Spleen (tissue), 11 donors: Measurements from ENCODE around the gene ZYG11B. TPM values are rescaled to one million over a fixed set of nuclear protein-coding genes. Genes with fewer than 3 reads are reported as not detected.

Experiments used
- DNase-seq: peaks from one replicate; pipeline ENCODE4 v3.0.0-alpha.2; 2020
- H3K27ac ChIP-seq, 8 donors: fragments of 200-600 bp; sonication (generic) in 7 of 8; 1 replicate in 4 of 8; 2 replicates in 4 of 8; pipeline versions ENCODE4 v1.5.0 to v1.8.0; 2016 to 2021; ENCODE audit warnings: inconsistent platforms in 4 of 8, mild to moderate bottlenecking in 4 of 8, moderate library complexity in 1 of 8
- H3K27me3 ChIP-seq, 7 donors: fragments of 200-600 bp; sonication (generic) in 6 of 7; replicated peaks in 1 of 7; 1 replicate in 4 of 7; 2 replicates in 3 of 7; pipeline versions ENCODE4 v1.5.0 to v1.8.0; 2016 to 2021; ENCODE audit warnings: inconsistent platforms in 3 of 7, mild to moderate bottlenecking in 1 of 7
- H3K36me3 ChIP-seq, 6 donors: fragments of 200-600 bp; sonication (generic) in 5 of 6; 1 replicate in 4 of 6; 2 replicates in 2 of 6; pipeline versions ENCODE4 v1.5.0 to v1.8.0; 2016 to 2021; ENCODE audit warnings: inconsistent platforms in 2 of 6
- H3K4me1 ChIP-seq, 6 donors: fragments of 200-600 bp; sonication (generic) in 5 of 6; 1 replicate in 3 of 6; 2 replicates in 3 of 6; pipeline versions ENCODE4 v1.5.0 to v1.8.0; 2016 to 2021; ENCODE audit warnings: inconsistent platforms in 3 of 6
- H3K4me3 ChIP-seq, 8 donors: fragments of 200-600 bp; sonication (generic) in 7 of 8; 1 replicate in 4 of 8; 2 replicates in 4 of 8; pipeline versions ENCODE4 v1.5.0 to v1.8.0; 2016 to 2021; ENCODE audit warnings: inconsistent platforms in 4 of 8, mild to moderate bottlenecking in 4 of 8, moderate library complexity in 2 of 8
- H3K9me3 ChIP-seq, 8 donors: fragments of 200-600 bp; sonication (generic) in 7 of 8; 1 replicate in 4 of 8; 2 replicates in 4 of 8; pipeline versions ENCODE4 v1.5.0 to v1.8.0; 2016 to 2021; ENCODE audit warnings: inconsistent platforms in 4 of 8
- CTCF ChIP-seq, 11 experiments: fragments of 200-600 bp in 7 of 11; fragments of 450-650 bp in 4 of 11; sonication (generic) in 4 of 11; IDR thresholded peaks in 8 of 11; conservative IDR thresholded peaks in 3 of 11; 1 replicate in 7 of 11; 2 replicates in 4 of 11; pipeline versions ENCODE4 v1.4.0 to v1.8.0; 2016 to 2021; ENCODE audit warnings: antibody characterized with exemption in 11 of 11, inconsistent platforms in 4 of 11, mild to moderate bottlenecking in 1 of 11
- POLR2A ChIP-seq, 3 donors: fragments of 450-650 bp; IDR thresholded peaks; one replicate each; pipeline ENCODE4 v1.5.1; 2017; ENCODE audit warnings: antibody characterized with exemption in 3 of 3, mild to moderate bottlenecking in 1 of 3
- POLR2AphosphoS5 ChIP-seq, 3 donors: sonication (generic); formaldehyde crosslinking; IDR thresholded peaks; one replicate each; pipeline ENCODE4 v1.5.1; 2017; ENCODE audit warnings: antibody characterized with exemption in 3 of 3
- WGBS, 5 donors: extraction: QIAGEN DNeasy Blood & Tissue Kit in 3 of 5; methylation state at CpG; one replicate each; pipeline versions ENCODE4 v1.1.5 to v1.1.7; 2013 to 2018; 5-methylcytosine and 5-hydroxymethylcytosine counted together
- intact Hi-C: fragments of 100-400 bp; cut with DNase I; formaldehyde crosslinking; loops from one replicate; pipeline ENCODE4 v1.15.0; 2023; ENCODE audit warnings: low total_unique reads
- polyA plus RNA-seq, 3 donors: library from polyadenylated mRNA; stranded (reverse); fragments of 200-250 nt; gene quantifications; one replicate each; pipeline ENCODE4 v1.2.1, GENCODE V29; 2013
- total RNA-seq, 7 donors: library from RNA; depleted of rRNA in 3 of 7; stranded (reverse); fragments of >200 nt in 3 of 7; fragmentation: NEBNext Ultra II Directional in 4 of 7; extraction: Animal tissue kit (Norgen Biotek cat#: 25700) in 4 of 7; gene quantifications; one replicate each; pipeline versions ENCODE4 v1.1.0 to v1.2.1, GENCODE V29; 2016 to 2021
- donor health status: healthy with polysubstance abuse.
- donor health status: DM: no; HTN: no; CAD: no; lungs with moderate emphysema.
- donor health status: DM: no; HTN: no; CAD: no.
- donor health status: Bipolar disorder and iron deficiency.
- donor health status: healthy.
- donor health status: DM: no; HTN: no; CAD: no.
- donor health status: DM: yes; HTN: yes; CAD: no.

ZYG11B gene
- total and polyA plus RNA-seq, 10 donors = 3.0 to 35.5 (median 21.9) TPM

- no peaks in the 10 kb centered on the region for H3K36me3 ChIP-seq
- peaks cover 0 to 6% (median 2%) of the 10 kb centered on the region in 6 donors for H3K4me1 ChIP-seq
- TF ChIP-seq POLR2A (IDR thresholded peaks at IDR 0.05) = no peak
- TF ChIP-seq CTCF (IDR thresholded peaks at IDR 0.05 in 8 of 11, conservative IDR thresholded peaks at IDR 0.05 in 3 of 11) = no peak
- TF ChIP-seq POLR2AphosphoS5 (IDR thresholded peaks at IDR 0.05) = no peak
- intact Hi-C loops = no loop called here
- H3K27ac ChIP-seq = no peak overlapping the region
- H3K4me3 ChIP-seq = no peak overlapping the region
- DNase-seq = no peak
- H3K27me3 ChIP-seq = peaks cover 4 to 77% (median 20%) of the 10 kb centered on the region in 7 donors
- whole genome bisulfite sequencing, 5 donors = 84 to 94% (median 87%) methylated on average over 5 of the region's 5 CpGs
- H3K9me3 ChIP-seq = no peaks in the 10 kb centered on the region
These were observed 122.2 kb downstream of the ZYG11B start for GRCh38 chr1:52848423-52848822.

- no peaks in the 10 kb centered on the region for H3K4me1 ChIP-seq
- 87 to 95% (median 91%) methylated on average over 4 of the region's 4 CpGs for WGBS, 5 donors
- no peaks in the 10 kb centered on the region for H3K36me3 ChIP-seq
- no peak overlapping the region for H3K4me3 ChIP-seq
- DNase-seq = no peak
- H3K9me3 ChIP-seq = no peaks in the 10 kb centered on the region
- no peak for TF ChIP-seq POLR2A (IDR thresholded peaks at IDR 0.05)
- no peak for TF ChIP-seq POLR2AphosphoS5 (IDR thresholded peaks at IDR 0.05)
- peaks cover 0 to 52% (median 9%) of the 10 kb centered on the region in 7 donors for H3K27me3 ChIP-seq
- intact Hi-C loops = no loop called here
- no peak overlapping the region for H3K27ac ChIP-seq
These were observed 124.7 kb downstream of the ZYG11B start for GRCh38 chr1:52850951-52851350.

DNA sequence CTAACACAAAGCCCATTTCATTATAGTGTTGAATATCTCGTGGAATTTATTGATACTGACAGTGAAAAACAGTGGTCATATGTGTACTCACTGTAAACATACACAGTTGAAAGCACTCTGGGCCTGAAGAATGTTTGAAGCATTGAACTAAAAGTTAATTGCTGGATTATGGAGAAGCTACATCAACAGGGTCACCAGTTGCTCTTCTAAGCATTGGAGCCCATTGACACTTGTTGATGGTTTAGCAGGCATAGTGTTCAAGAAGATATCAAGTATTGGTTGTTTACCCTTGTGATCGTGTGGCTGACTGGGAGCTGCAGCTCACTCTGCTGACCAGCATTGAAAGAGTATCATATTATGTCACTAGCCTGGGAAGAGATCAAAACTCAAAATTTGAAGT is 126.6 kb downstream of the ZYG11B start:
- Histone ChIP-seq H3K9me3 (no peaks in the 10 kb centered on the region), H3K36me3 (no peaks in the 10 kb centered on the region), H3K27ac (no peak overlapping the region), H3K4me1 (no peaks in the 10 kb centered on the region), H3K27me3 (peaks cover 0 to 35% (median 0%) of the 10 kb centered on the region in 7 donors), H3K4me3 (no peak overlapping the region)
- WGBS, 5 donors = 75 to 85% (median 78%) methylated on average over 2 of the region's 2 CpGs
- no peak for DNase-seq
- intact Hi-C loops = no loop called here
- TF ChIP-seq POLR2AphosphoS5 (IDR thresholded peaks at IDR 0.05) (no peak), CTCF (IDR thresholded peaks at IDR 0.05 in 8 of 11, conservative IDR thresholded peaks at IDR 0.05 in 3 of 11) (no peak), POLR2A (IDR thresholded peaks at IDR 0.05) (no peak)

DNA sequence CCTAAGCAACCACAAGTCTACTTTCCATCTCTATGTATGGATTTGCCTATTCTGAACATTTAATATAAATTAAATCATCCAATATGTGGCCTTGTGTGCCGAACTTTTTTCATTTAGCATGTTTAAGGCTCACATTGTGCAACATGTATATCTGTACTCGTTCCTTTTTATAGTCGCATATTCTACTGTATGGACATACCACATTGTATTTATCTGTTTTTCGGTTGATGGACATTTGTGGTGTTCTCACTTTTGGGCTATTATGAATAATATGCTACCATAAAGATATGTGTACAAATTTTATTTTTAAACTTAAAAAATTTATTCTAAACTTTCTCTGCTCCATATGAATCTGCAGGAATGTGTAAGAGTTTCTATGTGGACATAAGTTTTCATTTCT is 129.3 kb downstream of the ZYG11B start:
- intact Hi-C loops = no loop called here
- Histone ChIP-seq H3K27me3 (peaks cover 0 to 10% (median 0%) of the 10 kb centered on the region in 7 donors), H3K36me3 (no peaks in the 10 kb centered on the region), H3K4me1 (no peaks in the 10 kb centered on the region), H3K4me3 (no peak overlapping the region), H3K9me3 (no peaks in the 10 kb centered on the region), H3K27ac (no peak overlapping the region)
- 89 to 98% (median 92%) methylated on average over 4 of the region's 4 CpGs for WGBS, 5 donors
- TF ChIP-seq POLR2A (IDR thresholded peaks at IDR 0.05) (no peak), POLR2AphosphoS5 (IDR thresholded peaks at IDR 0.05) (no peak), CTCF (IDR thresholded peaks at IDR 0.05 in 8 of 11, conservative IDR thresholded peaks at IDR 0.05 in 3 of 11) (no peak)
- DNase-seq = no peak

GRCh38 chr1:52856026-52856425 is 129.8 kb downstream of the ZYG11B start:
- no peak for TF ChIP-seq CTCF (IDR thresholded peaks at IDR 0.05 in 8 of 11, conservative IDR thresholded peaks at IDR 0.05 in 3 of 11)
- TF ChIP-seq POLR2A (IDR thresholded peaks at IDR 0.05) = no peak
- Histone ChIP-seq H3K9me3 (no peaks in the 10 kb centered on the region), H3K27me3 (peaks cover 0 to 6% (median 0%) of the 10 kb centered on the region in 7 donors), H3K36me3 (no peaks in the 10 kb centered on the region), H3K4me3 (no peak overlapping the region), H3K4me1 (no peaks in the 10 kb centered on the region), H3K27ac (no peak overlapping the region)
- DNase-seq = no peak
- intact Hi-C loops = no loop called here
- 92 to 97% (median 95%) methylated on average over 4 of the region's 4 CpGs for WGBS, 5 donors
